IMR-90 (cell line): ENCODE measurements around the gene PRDM10. TPM values are rescaled to one million over a fixed set of nuclear protein-coding genes. Genes with fewer than 3 reads are reported as not detected.

Experiments used
- ATAC-seq: fragments of 200-7000 bp; cut with Tn5 transposase; 2 replicates; pipeline ENCODE4 v1.9.1; 2020; ENCODE audit warnings: low read depth, mild to moderate bottlenecking, moderate library complexity
- BruUV-seq: library from RNA; stranded (reverse); fragments of 400-500 nt; replicated peaks from 2 replicates; lab custom pipeline; 2021; lab: Mats Ljungman, UMichigan
- CTCF ChIA-PET: fragments of 300-600 bp; formaldehyde crosslinking; extraction: SDS; loops from one replicate; lab custom pipeline; 2021; ENCODE audit warnings: antibody characterized with exemption; lab: Yijun Ruan, JAX
- POLR2A ChIA-PET: fragments of 300-600 bp; sonication (Branson Sonifier 250); formaldehyde crosslinking; loops from one replicate; lab custom pipeline; 2022; ENCODE audit warnings: antibody characterized with exemption; ENCODE audit not compliant: unreplicated experiment; lab: Charles Lee
- DNase-seq: peaks from one replicate; pipeline ENCODE4 v3.0.0; 2013
- H2AFZ ChIP-seq: replicated peaks from 2 replicates; pipeline ENCODE3; 2013; ENCODE audit warnings: low read length, mild to moderate bottlenecking; ENCODE audit not compliant: poor library complexity
- H2AK5ac ChIP-seq: 2 replicates; pipeline ENCODE4 v1.6.1; 2013; ENCODE audit warnings: low read depth, low read length, inconsistent platforms
- H2AK9ac ChIP-seq: replicated peaks from 2 replicates; pipeline ENCODE3; 2013; ENCODE audit warnings: mild to moderate bottlenecking, low read depth, low read length, moderate library complexity; ENCODE audit not compliant: poor library complexity
- H2BK120ac ChIP-seq: 2 replicates; pipeline ENCODE4 v1.6.1; 2013; ENCODE audit warnings: low read depth, low read length, inconsistent platforms
- H2BK15ac ChIP-seq: 3 replicates; pipeline ENCODE4 v1.6.1; 2013; ENCODE audit warnings: low read depth, low read length, inconsistent platforms
- H2BK20ac ChIP-seq: 2 replicates; pipeline ENCODE4 v1.6.1; 2013; ENCODE audit warnings: low read depth, mild to moderate bottlenecking, inconsistent platforms, low read length, moderate library complexity
- H2BK5ac ChIP-seq: 2 replicates; pipeline ENCODE4 v1.6.1; 2013; ENCODE audit warnings: mild to moderate bottlenecking, low read depth, low read length, inconsistent platforms; ENCODE audit not compliant: poor library complexity, severe bottlenecking
- H3K14ac ChIP-seq: replicated peaks from 2 replicates; pipeline ENCODE4 v1.6.1; 2013; ENCODE audit warnings: low read depth, low read length, inconsistent platforms
- H3K18ac ChIP-seq: 2 replicates; pipeline ENCODE4 v1.6.1; 2013; ENCODE audit warnings: low read depth, low read length, control low read depth
- H3K23ac ChIP-seq: 2 replicates; pipeline ENCODE4 v1.6.1; 2013; ENCODE audit warnings: low read depth, low read length, inconsistent platforms
- H3K27ac ChIP-seq: 2 replicates; pipeline ENCODE4 v1.5.1; 2013; ENCODE audit warnings: mild to moderate bottlenecking, control low read depth, low read length; ENCODE audit not compliant: insufficient read depth
- H3K27me3 ChIP-seq: 2 replicates; pipeline ENCODE4 v1.6.1; 2013; ENCODE audit warnings: low read length; ENCODE audit not compliant: control insufficient read depth, insufficient read depth
- H3K36me3 ChIP-seq: 2 replicates; pipeline ENCODE4 v1.6.1; 2013; ENCODE audit warnings: low read length, mixed read lengths; ENCODE audit not compliant: control insufficient read depth, insufficient read depth
- H3K4ac ChIP-seq: 2 replicates; pipeline ENCODE4 v1.6.1; 2013; ENCODE audit warnings: low read depth, low read length, inconsistent platforms
- H3K4me1 ChIP-seq: 2 replicates; pipeline ENCODE4 v1.6.1; 2013; ENCODE audit warnings: low read length, mixed read lengths; ENCODE audit not compliant: control insufficient read depth, insufficient read depth
- H3K4me2 ChIP-seq: 2 replicates; pipeline ENCODE4 v1.6.1; 2013; ENCODE audit warnings: low read depth, mild to moderate bottlenecking, control low read depth, low read length, moderate library complexity
- H3K4me3 ChIP-seq: 2 replicates; pipeline ENCODE4 v1.5.1; 2013; ENCODE audit warnings: low read depth, mild to moderate bottlenecking, control low read depth, low read length, moderate library complexity; ENCODE audit not compliant: insufficient read depth
- H3K56ac ChIP-seq: 2 replicates; pipeline ENCODE4 v1.6.1; 2013; ENCODE audit warnings: low read length, inconsistent platforms; ENCODE audit not compliant: insufficient read depth; ENCODE audit errors: extremely low read depth
- H3K79me1 ChIP-seq, 2 experiments: 2 replicates each; pipeline ENCODE4 v1.6.1; 2013; ENCODE audit warnings: low read length in 2 of 2, inconsistent platforms in 1 of 2, low read depth in 1 of 2
- H3K9ac ChIP-seq: 2 replicates; pipeline ENCODE4 v1.6.1; 2013; ENCODE audit warnings: low read depth, low read length, control low read depth
- H3K9me1 ChIP-seq: 2 replicates; pipeline ENCODE4 v1.6.1; 2013; ENCODE audit warnings: low read length, inconsistent platforms; ENCODE audit not compliant: insufficient read depth
- H3K9me3 ChIP-seq: 2 replicates; pipeline ENCODE4 v1.6.1; 2013; ENCODE audit warnings: low read length; ENCODE audit not compliant: control insufficient read depth, insufficient read depth
- H4K20me1 ChIP-seq: 2 replicates; pipeline ENCODE4 v1.6.1; 2013; ENCODE audit warnings: low read length, inconsistent platforms; ENCODE audit not compliant: insufficient read depth
- H4K5ac ChIP-seq: 2 replicates; pipeline ENCODE4 v1.6.1; 2013; ENCODE audit warnings: mild to moderate bottlenecking, low read depth, low read length, control low read depth
- H4K8ac ChIP-seq, 2 experiments: 2 replicates each; pipeline ENCODE4 v1.6.1; 2013; ENCODE audit warnings: low read depth in 2 of 2, low read length in 2 of 2, control low read depth in 1 of 2, inconsistent platforms in 1 of 2
- H4K91ac ChIP-seq: 2 replicates; pipeline ENCODE4 v1.6.1; 2013; ENCODE audit warnings: low read depth, low read length, inconsistent platforms; ENCODE audit not compliant: insufficient read depth
- MXI1 ChIP-seq: IDR thresholded peaks from 2 replicates; pipeline ENCODE4 v1.6.1; 2012; ENCODE audit warnings: low read depth, mild to moderate bottlenecking, low read length, moderate library complexity, borderline replicate concordance
- NFE2L2 ChIP-seq: fragments of 150-350 bp; IDR thresholded peaks from 2 replicates; pipeline ENCODE4 v1.6.1; 2016; ENCODE audit warnings: low read depth, mild to moderate bottlenecking, low read length
- RAD21 ChIP-seq: IDR thresholded peaks from 2 replicates; pipeline ENCODE4 v1.6.1; 2012; ENCODE audit warnings: low read length, improper control_type of control experiment
- SMC3 ChIP-seq: fragments of 150-350 bp; IDR thresholded peaks from 2 replicates; pipeline ENCODE4 v1.6.1; 2016; ENCODE audit warnings: low read depth, mild to moderate bottlenecking, antibody characterized with exemption, low read length, moderate library complexity
- WGBS, 2 experiments: methylation state at CpG; one replicate each; pipeline versions ENCODE4 v1.1.5 to v1.1.7; 2013; ENCODE audit warnings: missing lambda C conversion rate in 2 of 2; ENCODE audit not compliant: insufficient read length in 1 of 2; ENCODE audit errors: extremely low coverage in 2 of 2; 5-methylcytosine and 5-hydroxymethylcytosine counted together
- dilution Hi-C: fragments of 300-500 bp; cut with HindIII; formaldehyde crosslinking; loops from one replicate; pipeline ENCODE4 v1.14.3; 2018; ENCODE audit warnings: low sequenced_read_pairs; ENCODE audit not compliant: unreplicated experiment
- in situ Hi-C: fragments of 300-500 bp; cut with MboI; formaldehyde crosslinking; loops from 3 replicates; pipeline ENCODE4 v1.14.3; 2019; ENCODE audit warnings: low sequenced_read_pairs, inconsistent platforms, mixed read lengths
- intact Hi-C: fragments of 100-400 bp; cut with micrococcal nuclease; formaldehyde crosslinking; loops from 2 replicates; pipeline ENCODE4 v1.10.0; 2022
- polyA plus RNA-seq, 3 experiments: library from polyadenylated mRNA; depleted of rRNA; stranded (reverse); fragments of >200 nt; gene quantifications; 2 replicates each; pipeline ENCODE4 v1.2.3, GENCODE V29; 2012; ENCODE audit warnings: low replicate concordance in 1 of 3
- total RNA-seq: library from RNA; depleted of rRNA; stranded (reverse); fragments of >200 nt; gene quantifications from 2 replicates; pipeline ENCODE4 v1.2.3, GENCODE V29; 2012

Gene PRDM10
- total and polyA plus RNA-seq, 2 of the 4 experiments (the other 2 are of a cell fraction), result 3.1 to 6.5 TPM

DNA sequence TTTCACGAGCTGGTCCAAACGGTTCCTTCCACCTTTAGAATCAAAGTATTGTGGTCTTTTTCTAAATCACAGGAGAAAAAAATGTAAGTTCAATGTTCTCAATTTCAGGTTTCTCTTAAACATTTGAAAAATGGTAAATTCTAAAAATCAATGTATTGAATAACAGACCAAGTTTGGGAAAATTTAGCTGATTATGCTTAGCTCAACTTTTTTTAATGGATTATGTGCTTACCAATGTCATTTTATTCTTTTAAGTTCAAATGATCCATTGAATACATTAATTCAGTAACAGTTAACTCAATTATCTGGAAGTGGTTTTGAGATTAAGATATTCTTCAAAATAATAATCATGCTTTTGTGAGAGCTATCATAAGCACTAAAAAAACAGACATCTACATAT lies 5.1 kb downstream of the PRDM10 start:
- ATAC-seq (no peak), DNase-seq (no peak)
- no peak overlapping the region for H2BK15ac ChIP-seq
- H3K4me2 ChIP-seq, result no peak overlapping the region
- no peak overlapping the region for H3K4ac ChIP-seq
- intact Hi-C loops, result no loop called here
- H4K8ac ChIP-seq, result no peak overlapping the region
- H3K4me1 ChIP-seq, result 0 out of 2 replicates have a peak, but pooled peaks cover 1% of the 10 kb centered on the region
- BruUV-seq, result no TSS peak
- in situ Hi-C loops, result no loop called here
- no peak overlapping the region for H3K9ac ChIP-seq
- H3K4me3 ChIP-seq, result no peak overlapping the region
- H3K27me3 ChIP-seq, result no peaks in the 10 kb centered on the region
- H2AK9ac ChIP-seq, result no peak overlapping the region
- H3K23ac ChIP-seq, result no peak overlapping the region
- no peaks in the 10 kb centered on the region for H3K9me1 ChIP-seq
- H4K91ac ChIP-seq, result no peak overlapping the region
- H2BK20ac ChIP-seq, result no peak overlapping the region
- no peaks in the 10 kb centered on the region for H3K9me3 ChIP-seq
- H4K20me1 ChIP-seq, result 0 out of 2 replicates have a peak, but pooled peaks cover 6% of the 10 kb centered on the region
- H3K56ac ChIP-seq, result no peak overlapping the region
- TF ChIP-seq RAD21, result no peak
- TF ChIP-seq SMC3, result no peak
- no peak for TF ChIP-seq MXI1
- TF ChIP-seq NFE2L2, result no peak
- no peak overlapping the region for H3K14ac ChIP-seq
- no peak overlapping the region for H2BK5ac ChIP-seq
- POLR2A ChIA-PET, result no interaction called here
- H2BK120ac ChIP-seq, result no peak overlapping the region
- no peak overlapping the region for H3K18ac ChIP-seq
- H3K36me3 ChIP-seq, result peaks cover 3% of the 10 kb centered on the region; the same call in 1 of the 2 replicates
- no peak overlapping the region for H3K27ac ChIP-seq
- no peak overlapping the region for H2AFZ ChIP-seq
- H4K5ac ChIP-seq, result no peak overlapping the region
- CTCF ChIA-PET, result interaction anchor here (0.7 kb wide), 1 partner anchor 25 kb away, joined by 3 read pairs; no protein-coding TSS in a partner anchor
- dilution Hi-C loops, result no loop called here
- no CpG with 5 or more reads among the region's 2 CpGs for WGBS, 2 experiments
- no peak overlapping the region for H2AK5ac ChIP-seq
- H3K79me1 ChIP-seq, result peaks cover 7 to 33% of the 10 kb centered on the region in 2 experiments; a peak in 3 of 4 replicates
